GM12872 (cell line): ENCODE results near the gene RAB3GAP1.

ENCODE experiments used
- CTCF ChIP-seq: IDR thresholded peaks from 3 replicates; pipeline ENCODE4 v1.5.1; 2011; ENCODE audit warnings: low read depth, mild to moderate bottlenecking, low read length, moderate library complexity; ENCODE audit not compliant: insufficient read depth

RAB3GAP1 gene

GRCh38 chr2:135047300-135047699 is 4.8 kb upstream of the RAB3GAP1 start, which contains the start of gene MAP3K19:
MAP3K19 (minus strand) TSS chr2:135047447; CDS start chr2:135024647, 22,800 bp downstream.
- no peak for TF ChIP-seq CTCF

GRCh38 chr2:135048122-135048521 is 4.0 kb upstream of the RAB3GAP1 start:
- TF ChIP-seq CTCF: no peak

GRCh38 chr2:135050132-135050531 is 2.0 kb upstream of the RAB3GAP1 start:
- no peak for TF ChIP-seq CTCF

- TF ChIP-seq CTCF: no peak
Measured at GRCh38 chr2:135050684-135051083, 1.4 kb upstream of the RAB3GAP1 start.

- no peak for TF ChIP-seq CTCF
Measured at GRCh38 chr2:135052997-135053474, 944 bp downstream of the RAB3GAP1 start.

- TF ChIP-seq CTCF: no peak
Measured at GRCh38 chr2:135055182-135055786, 3.2 kb downstream of the RAB3GAP1 start.

- TF ChIP-seq CTCF: no peak
Measured at GRCh38 chr2:135056790-135057189, 4.7 kb downstream of the RAB3GAP1 start.
